Tibial artery (tissue), 4 donors: Measurements from ENCODE around the gene VAPB.

Experiments
- DNase-seq, 2 donors: peaks; one replicate each; pipeline ENCODE4 v3.0.0-alpha.2; 2019
- H3K27ac ChIP-seq, 2 donors: fragments of 200-600 bp; sonication (generic) in 1 of 2; 1 replicate in 1 of 2; 2 replicates in 1 of 2; pipeline ENCODE4 v1.5.1; 2018 to 2019; ENCODE audit warnings: mild to moderate bottlenecking in 1 of 2
- H3K27me3 ChIP-seq, 2 donors: fragments of 200-600 bp; sonication (generic) in 1 of 2; one replicate each; pipeline versions ENCODE4 v1.5.1 to v1.6.0; 2016 to 2019
- H3K36me3 ChIP-seq, 3 donors: fragments of 200-600 bp; sonication (generic) in 2 of 3; one replicate each; pipeline ENCODE4 v1.5.1; 2016 to 2019; ENCODE audit warnings: mild to moderate bottlenecking in 2 of 3
- H3K4me1 ChIP-seq, 4 donors: fragments of 200-600 bp; sonication (generic) in 2 of 4; 1 replicate in 3 of 4; 2 replicates in 1 of 4; pipeline ENCODE4 v1.5.1; 2016 to 2019
- H3K4me3 ChIP-seq, 2 donors: fragments of 200-600 bp; sonication (generic) in 1 of 2; 1 replicate in 1 of 2; 2 replicates in 1 of 2; pipeline ENCODE4 v1.5.1; 2018 to 2019; ENCODE audit warnings: mild to moderate bottlenecking in 2 of 2
- H3K9me3 ChIP-seq, 3 donors: fragments of 200-600 bp; sonication (generic) in 1 of 3; one replicate each; pipeline ENCODE4 v1.5.1; 2016 to 2019
- CTCF ChIP-seq, 2 experiments: fragments of 200-600 bp in 1 of 2; fragments of 450-650 bp in 1 of 2; IDR thresholded peaks; one replicate each; pipeline ENCODE4 v1.5.1; 2017 to 2019; ENCODE audit warnings: antibody characterized with exemption in 2 of 2, mild to moderate bottlenecking in 1 of 2, moderate library complexity in 1 of 2
- intact Hi-C: fragments of 100-400 bp; cut with DNase I; formaldehyde crosslinking; loops from one replicate; pipeline ENCODE4 v1.15.0; 2023; ENCODE audit warnings: low total_unique reads

VAPB gene

GRCh38 chr20:58459058-58459750 lies 70.2 kb downstream of the VAPB start:
- TF ChIP-seq CTCF (IDR thresholded peaks at IDR 0.05), result no peak
- no peaks in the 10 kb centered on the region for H3K27me3 ChIP-seq
- H3K36me3 ChIP-seq, result no peaks in the 10 kb centered on the region
- no peaks in the 10 kb centered on the region for H3K4me1 ChIP-seq
- H3K4me3 ChIP-seq, result no peak overlapping the region
- H3K27ac ChIP-seq, result no peak overlapping the region
- DNase-seq, result no peak
- intact Hi-C loops, result no loop called here
- no peaks in the 10 kb centered on the region for H3K9me3 ChIP-seq

- H3K27me3 ChIP-seq, result no peaks in the 10 kb centered on the region
- no peaks in the 10 kb centered on the region for H3K9me3 ChIP-seq
- H3K36me3 ChIP-seq, result no peaks in the 10 kb centered on the region
- H3K4me3 ChIP-seq, result no peak overlapping the region
- TF ChIP-seq CTCF (IDR thresholded peaks at IDR 0.05), result no peak
- H3K27ac ChIP-seq, result no peak overlapping the region
- no peak for DNase-seq
- intact Hi-C loops, result no loop called here
- no peaks in the 10 kb centered on the region for H3K4me1 ChIP-seq
These were observed 72.1 kb downstream of the VAPB start for GRCh38 chr20:58461104-58461503.

GRCh38 chr20:58461899-58462298 lies 72.9 kb downstream of the VAPB start:
- H3K36me3 ChIP-seq, result no peaks in the 10 kb centered on the region
- DNase-seq, result no peak
- no peaks in the 10 kb centered on the region for H3K27me3 ChIP-seq
- intact Hi-C loops, result no loop called here
- H3K9me3 ChIP-seq, result no peaks in the 10 kb centered on the region
- no peak for TF ChIP-seq CTCF (IDR thresholded peaks at IDR 0.05)
- H3K4me1 ChIP-seq, result no peaks in the 10 kb centered on the region
- no peak overlapping the region for H3K27ac ChIP-seq
- no peak overlapping the region for H3K4me3 ChIP-seq

- DNase-seq, result no peak
- no peak for TF ChIP-seq CTCF (IDR thresholded peaks at IDR 0.05)
- H3K36me3 ChIP-seq, result no peaks in the 10 kb centered on the region
- no peak overlapping the region for H3K4me3 ChIP-seq
- H3K4me1 ChIP-seq, result no peaks in the 10 kb centered on the region
- H3K27me3 ChIP-seq, result no peaks in the 10 kb centered on the region
- H3K27ac ChIP-seq, result no peak overlapping the region
- intact Hi-C loops, result no loop called here
- no peaks in the 10 kb centered on the region for H3K9me3 ChIP-seq
These were observed 74.2 kb downstream of the VAPB start for GRCh38 chr20:58463256-58463655.

GRCh38 chr20:58464838-58465237 lies 75.8 kb downstream of the VAPB start:
- Histone ChIP-seq H3K27ac (no peak overlapping the region), H3K27me3 (no peaks in the 10 kb centered on the region), H3K4me3 (no peak overlapping the region), H3K4me1 (no peaks in the 10 kb centered on the region), H3K9me3 (no peaks in the 10 kb centered on the region), H3K36me3 (no peaks in the 10 kb centered on the region)
- no peak for TF ChIP-seq CTCF (IDR thresholded peaks at IDR 0.05)
- intact Hi-C loops, result no loop called here
- DNase-seq, result no peak
